Lower lobe of right lung (tissue), 2 donors: ENCODE results near the gene GABPB1. TPM values are rescaled to one million over a fixed set of nuclear protein-coding genes. Genes with fewer than 3 reads are reported as not detected.
A peak's percentile ranks its signal among the peaks of the same experiment; 100 is the strongest.

Experiments
- ATAC-seq, 2 donors: fragments of 200-7000 bp; cut with Tn5 transposase; one replicate each; pipeline ENCODE4 v1.9.1; 2020 to 2022; ENCODE audit warnings: mild to moderate bottlenecking in 2 of 2, moderate library complexity in 2 of 2
- DNase-seq: peaks from one replicate; pipeline ENCODE4 v3.0.0-alpha.2; 2020
- H3K27ac ChIP-seq: fragments of 200-600 bp; one replicate; pipeline ENCODE4 v1.8.0; 2022
- H3K27me3 ChIP-seq: fragments of 200-600 bp; one replicate; pipeline ENCODE4 v1.8.0; 2022; ENCODE audit warnings: low read depth
- H3K36me3 ChIP-seq: fragments of 200-600 bp; one replicate; pipeline ENCODE4 v1.8.0; 2022; ENCODE audit warnings: mild to moderate bottlenecking
- H3K4me1 ChIP-seq: fragments of 200-600 bp; one replicate; pipeline ENCODE4 v1.8.0; 2022
- H3K4me3 ChIP-seq: fragments of 200-600 bp; one replicate; pipeline ENCODE4 v1.8.0; 2022; ENCODE audit warnings: mild to moderate bottlenecking
- H3K9me3 ChIP-seq: fragments of 200-600 bp; one replicate; pipeline ENCODE4 v1.8.0; 2022
- intact Hi-C: fragments of 100-400 bp; cut with DNase I; formaldehyde crosslinking; loops from one replicate; pipeline ENCODE4 v1.11.0; 2022
- total RNA-seq: library from RNA; stranded (reverse); fragmentation: NEBNext Ultra II Directional; extraction: Animal tissue kit (Norgen Biotek cat#: 25700); gene quantifications from one replicate; pipeline ENCODE4 v1.2.1, GENCODE V29; 2021
- TF ChIP-seq, protein P1 (sequence below): fragments of 200-600 bp; IDR thresholded peaks from one replicate; pipeline ENCODE4 v1.8.0; 2022; ENCODE audit warnings: antibody characterized with exemption, mild to moderate bottlenecking
- donor health status: DM: no; HTN: yes; CAD: no; lungs with severe emphysema.

GABPB1 gene
- total RNA-seq, 1 donor from 2014 or later, result 17.8 TPM

DNA sequence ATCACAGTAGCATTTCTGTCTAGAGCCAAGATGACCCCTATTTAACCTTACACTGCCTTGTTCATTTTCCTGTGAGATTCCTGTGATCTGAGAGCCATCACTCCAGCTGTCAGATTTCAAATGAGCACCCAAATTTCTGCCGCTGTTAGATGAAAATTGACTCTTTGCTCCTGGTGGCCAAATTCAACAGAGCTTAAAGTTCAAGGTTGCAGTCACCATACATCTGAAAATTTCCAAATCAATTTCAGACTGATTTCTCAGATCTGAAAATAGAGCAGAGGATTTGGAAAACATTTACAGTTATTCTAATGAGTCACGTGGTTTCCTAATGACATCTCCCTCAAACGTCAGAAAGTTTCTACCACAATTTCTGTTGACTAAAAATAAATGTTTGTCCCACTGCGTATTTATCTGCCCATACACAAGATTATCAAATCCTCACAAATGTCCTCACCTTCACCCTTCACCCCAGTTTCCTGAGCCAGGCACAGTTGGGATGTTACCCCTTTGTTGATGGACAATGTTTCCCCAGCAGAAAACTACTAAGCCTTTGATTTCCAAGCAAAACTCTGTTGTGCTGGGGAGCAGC is 105.9 kb downstream of the GABPB1 start:
- ATAC-seq, result no peak
- no peaks in the 10 kb centered on the region for H3K27me3 ChIP-seq
- no peaks in the 10 kb centered on the region for H3K36me3 ChIP-seq
- TF ChIP-seq, protein P1, sequence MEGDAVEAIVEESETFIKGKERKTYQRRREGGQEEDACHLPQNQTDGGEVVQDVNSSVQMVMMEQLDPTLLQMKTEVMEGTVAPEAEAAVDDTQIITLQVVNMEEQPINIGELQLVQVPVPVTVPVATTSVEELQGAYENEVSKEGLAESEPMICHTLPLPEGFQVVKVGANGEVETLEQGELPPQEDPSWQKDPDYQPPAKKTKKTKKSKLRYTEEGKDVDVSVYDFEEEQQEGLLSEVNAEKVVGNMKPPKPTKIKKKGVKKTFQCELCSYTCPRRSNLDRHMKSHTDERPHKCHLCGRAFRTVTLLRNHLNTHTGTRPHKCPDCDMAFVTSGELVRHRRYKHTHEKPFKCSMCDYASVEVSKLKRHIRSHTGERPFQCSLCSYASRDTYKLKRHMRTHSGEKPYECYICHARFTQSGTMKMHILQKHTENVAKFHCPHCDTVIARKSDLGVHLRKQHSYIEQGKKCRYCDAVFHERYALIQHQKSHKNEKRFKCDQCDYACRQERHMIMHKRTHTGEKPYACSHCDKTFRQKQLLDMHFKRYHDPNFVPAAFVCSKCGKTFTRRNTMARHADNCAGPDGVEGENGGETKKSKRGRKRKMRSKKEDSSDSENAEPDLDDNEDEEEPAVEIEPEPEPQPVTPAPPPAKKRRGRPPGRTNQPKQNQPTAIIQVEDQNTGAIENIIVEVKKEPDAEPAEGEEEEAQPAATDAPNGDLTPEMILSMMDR, result no peak
- H3K4me3 ChIP-seq, result no peak overlapping the region
- DNase-seq, result no peak
- intact Hi-C loops, result no loop called here
- no peak overlapping the region for H3K27ac ChIP-seq
- no peaks in the 10 kb centered on the region for H3K9me3 ChIP-seq
- peaks cover 12% of the 10 kb centered on the region for H3K4me1 ChIP-seq

GRCh38 chr15:50247819-50248655 is 107.0 kb downstream of the GABPB1 start:
- Histone ChIP-seq H3K27me3 (no peaks in the 10 kb centered on the region), H3K9me3 (no peaks in the 10 kb centered on the region), H3K4me1 (peaks cover 12% of the 10 kb centered on the region), H3K27ac (peak overlapping the region; percentile 37), H3K4me3 (no peak overlapping the region), H3K36me3 (no peaks in the 10 kb centered on the region)
- intact Hi-C loops, result no loop called here
- ATAC-seq (peak; percentile 85 to 87), DNase-seq (peak; percentile 67)
- TF ChIP-seq, protein P1, result no peak

- ATAC-seq, result no peak
- H3K36me3 ChIP-seq, result no peaks in the 10 kb centered on the region
- TF ChIP-seq, protein P1, result no peak
- intact Hi-C loops, result no loop called here
- DNase-seq, result no peak
- no peak overlapping the region for H3K4me3 ChIP-seq
- peaks cover 12% of the 10 kb centered on the region for H3K4me1 ChIP-seq
- no peak overlapping the region for H3K27ac ChIP-seq
- H3K9me3 ChIP-seq, result no peaks in the 10 kb centered on the region
- no peaks in the 10 kb centered on the region for H3K27me3 ChIP-seq
Observed at GRCh38 chr15:50246631-50247030, 108.4 kb downstream of the GABPB1 start.

GRCh38 chr15:50244959-50245624 is 109.9 kb downstream of the GABPB1 start:
- no peaks in the 10 kb centered on the region for H3K27me3 ChIP-seq
- ATAC-seq (no peak), DNase-seq (no peak)
- H3K9me3 ChIP-seq, result no peaks in the 10 kb centered on the region
- H3K36me3 ChIP-seq, result no peaks in the 10 kb centered on the region
- H3K4me1 ChIP-seq, result peaks cover 12% of the 10 kb centered on the region
- TF ChIP-seq, protein P1, result no peak
- H3K27ac ChIP-seq, result no peak overlapping the region
- no peak overlapping the region for H3K4me3 ChIP-seq
- intact Hi-C loops, result no loop called here

DNA sequence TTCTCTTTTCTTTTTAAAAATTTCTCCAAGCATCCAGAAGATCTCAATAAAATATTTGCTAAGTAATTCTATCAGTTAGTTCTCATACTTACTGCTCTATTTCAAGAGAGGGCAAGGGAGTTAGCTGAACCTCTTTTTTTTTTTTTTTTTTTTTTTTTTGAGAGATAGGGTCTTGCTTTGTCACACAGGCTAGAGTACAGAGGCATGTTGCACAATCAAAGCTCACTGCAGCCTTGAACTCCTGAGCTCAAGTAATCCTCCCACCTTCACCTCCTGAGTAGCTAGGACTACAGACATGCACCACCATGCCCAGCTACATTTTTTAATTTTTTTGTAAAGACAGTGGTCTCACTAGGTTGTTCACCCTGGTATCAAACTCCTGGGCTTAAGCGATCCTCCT is 110.8 kb downstream of the GABPB1 start:
- Histone ChIP-seq H3K27ac (no peak overlapping the region), H3K27me3 (no peaks in the 10 kb centered on the region), H3K4me1 (peaks cover 12% of the 10 kb centered on the region), H3K36me3 (no peaks in the 10 kb centered on the region), H3K4me3 (no peak overlapping the region), H3K9me3 (no peaks in the 10 kb centered on the region)
- ATAC-seq, result no peak
- no peak for DNase-seq
- intact Hi-C loops, result no loop called here
- TF ChIP-seq, protein P1, result no peak
